B cell (primary cell): Measurements from ENCODE around the gene CCDC85A. TPM values are rescaled to one million over a fixed set of nuclear protein-coding genes. Genes with fewer than 3 reads are reported as not detected.

Experiments
- ATAC-seq: fragments of 200-7000 bp; cut with Tn5 transposase; one replicate; pipeline ENCODE4 v1.10.0; 2021; ENCODE audit warnings: low read depth, mild to moderate bottlenecking, moderate number of reproducible peaks, moderate library complexity
- CTCF ChIA-PET: fragments of 350-600 bp; sonication (Branson Sonifier 250); formaldehyde crosslinking; loops from one replicate; lab custom pipeline; 2021; ENCODE audit warnings: antibody characterized with exemption, inconsistent platforms; lab: Charles Lee
- POLR2A ChIA-PET: fragments of 350-600 bp; sonication (Branson Sonifier 250); formaldehyde crosslinking; loops from one replicate; lab custom pipeline; 2021; ENCODE audit warnings: antibody characterized with exemption; lab: Charles Lee
- DNase-seq: peaks from one replicate; pipeline ENCODE4 v3.0.0; 2013
- H2AFZ ChIP-seq: 2 replicates; pipeline ENCODE4 v1.6.1; 2012; ENCODE audit warnings: mild to moderate bottlenecking, low read depth, low read length; ENCODE audit not compliant: insufficient read depth, poor library complexity, severe bottlenecking
- H3K27ac ChIP-seq, 2 donors: 1 replicate in 1 of 2; 2 replicates in 1 of 2; pipeline ENCODE4 v1.5.1; 2012 to 2013; ENCODE audit warnings: low read length in 2 of 2, mild to moderate bottlenecking in 2 of 2, moderate library complexity in 1 of 2
- H3K27me3 ChIP-seq, 4 experiments: fragments of 200-600 bp in 1 of 4; sonication (generic) in 1 of 4; replicated peaks in 1 of 4; 1 replicate in 2 of 4; 2 replicates in 2 of 4; pipeline versions ENCODE4 v1.6.1 to v1.7.0; 2013 to 2016; ENCODE audit warnings: low read length in 3 of 4, mild to moderate bottlenecking in 2 of 4, mixed read lengths in 1 of 4, moderate library complexity in 1 of 4; ENCODE audit not compliant: insufficient read depth in 4 of 4, control insufficient read depth in 3 of 4; ENCODE audit errors: control extremely low read depth in 1 of 4
- H3K36me3 ChIP-seq, 2 experiments: replicated peaks in 1 of 2; 1 replicate in 1 of 2; 2 replicates in 1 of 2; pipeline versions ENCODE4 v1.6.1 to v1.7.1; 2013; ENCODE audit warnings: low read length in 1 of 2; ENCODE audit not compliant: insufficient read depth in 2 of 2, control insufficient read depth in 1 of 2; ENCODE audit errors: control extremely low read depth in 1 of 2, extremely low read depth in 1 of 2
- H3K4me1 ChIP-seq, 2 donors: fragments of 200-600 bp in 1 of 2; sonication (generic) in 1 of 2; 1 replicate in 1 of 2; 2 replicates in 1 of 2; pipeline versions ENCODE4 v1.5.1 to v1.6.1; 2013 to 2017; ENCODE audit warnings: low read length in 2 of 2; ENCODE audit not compliant: control insufficient read depth in 2 of 2, insufficient read depth in 2 of 2
- H3K4me2 ChIP-seq: replicated peaks from 2 replicates; pipeline ENCODE3; 2012; ENCODE audit warnings: mild to moderate bottlenecking, low read depth, low read length; ENCODE audit not compliant: poor library complexity, severe bottlenecking
- H3K4me3 ChIP-seq, 5 experiments: fragments of 200-600 bp in 1 of 5; sonication (generic) in 1 of 5; 1 replicate in 3 of 5; 2 replicates in 2 of 5; pipeline versions ENCODE4 v1.5.1 to v1.7.0; 2011 to 2016; ENCODE audit warnings: low read length in 4 of 5, mild to moderate bottlenecking in 4 of 5, low read depth in 2 of 5, control low read depth in 1 of 5, moderate library complexity in 1 of 5; ENCODE audit not compliant: insufficient read depth in 1 of 5; ENCODE audit errors: control extremely low read depth in 1 of 5, extremely low read depth in 1 of 5
- H3K79me2 ChIP-seq: fragments of 200-600 bp; sonication (generic); one replicate; pipeline ENCODE4 v1.6.0; 2016; ENCODE audit warnings: low read length; ENCODE audit not compliant: control insufficient read depth, insufficient read depth
- H3K9ac ChIP-seq: fragments of 200-600 bp; sonication (generic); 2 replicates; pipeline ENCODE4 v1.6.1; 2017; ENCODE audit warnings: mild to moderate bottlenecking, low read length, moderate library complexity
- H3K9me3 ChIP-seq, 3 donors: one replicate each; pipeline versions ENCODE4 v1.6.1 to v1.7.1; 2013; ENCODE audit warnings: low read length in 2 of 3; ENCODE audit not compliant: control insufficient read depth in 2 of 3, insufficient read depth in 1 of 3; ENCODE audit errors: control extremely low read depth in 1 of 3
- H4K20me1 ChIP-seq: 2 replicates; pipeline ENCODE4 v1.6.0; 2012; ENCODE audit warnings: mild to moderate bottlenecking, low read length; ENCODE audit not compliant: insufficient read depth, control insufficient read depth, poor library complexity, severe bottlenecking
- H3K27ac Mint-ChIP-seq: one replicate; pipeline ENCODE4 v1.8.0; 2021; ENCODE audit warnings: mixed read lengths
- H3K27me3 Mint-ChIP-seq: one replicate; pipeline ENCODE4 v1.8.0; 2021; ENCODE audit warnings: mixed read lengths
- H3K4me1 Mint-ChIP-seq: one replicate; pipeline ENCODE4 v1.8.0; 2021; ENCODE audit warnings: mixed read lengths
- H3K4me3 Mint-ChIP-seq: one replicate; pipeline ENCODE4 v1.8.0; 2021; ENCODE audit warnings: mixed read lengths
- H3K9me3 Mint-ChIP-seq: one replicate; pipeline ENCODE4 v1.8.0; 2022; ENCODE audit warnings: mixed read lengths; ENCODE audit not compliant: insufficient read depth
- EZH2 ChIP-seq: IDR thresholded peaks from 2 replicates; pipeline ENCODE4 v1.6.1; 2012; ENCODE audit warnings: borderline replicate concordance, low read depth, mild to moderate bottlenecking, moderate library complexity, low read length; ENCODE audit not compliant: insufficient read depth, poor library complexity, severe bottlenecking
- WGBS: methylation state at CpG from one replicate; pipeline ENCODE4 v1.1.5; 2013; ENCODE audit warnings: missing lambda C conversion rate; ENCODE audit not compliant: insufficient coverage; 5-methylcytosine and 5-hydroxymethylcytosine counted together
- intact Hi-C: fragments of 100-400 bp; cut with micrococcal nuclease; formaldehyde crosslinking; loops from one replicate; pipeline ENCODE4 v1.10.0; 2022
- polyA plus RNA-seq: library from polyadenylated mRNA; depleted of rRNA; stranded (reverse); fragments of >200 nt; gene quantifications from 2 replicates; pipeline ENCODE4 v1.2.3, GENCODE V29; 2012
- total RNA-seq, 2 donors: library from RNA; stranded (reverse); fragments of 120-200 nt in 1 of 2; gene quantifications; 1 replicate in 1 of 2; 2 replicates in 1 of 2; pipeline versions ENCODE4 v1.2.3 to v1.2.4, GENCODE V29; 2013 to 2022
- TF ChIP-seq, protein P1 (sequence below): fragments of 200-600 bp; IDR thresholded peaks from one replicate; pipeline ENCODE4 v1.8.0; 2022; ENCODE audit warnings: antibody characterized with exemption, mild to moderate bottlenecking

CCDC85A gene
- total and polyA plus RNA-seq, 2 donors (not counting 1 experiment from before 2014, with no cell fraction given), result 0.15 TPM; not detected in 1

DNA sequence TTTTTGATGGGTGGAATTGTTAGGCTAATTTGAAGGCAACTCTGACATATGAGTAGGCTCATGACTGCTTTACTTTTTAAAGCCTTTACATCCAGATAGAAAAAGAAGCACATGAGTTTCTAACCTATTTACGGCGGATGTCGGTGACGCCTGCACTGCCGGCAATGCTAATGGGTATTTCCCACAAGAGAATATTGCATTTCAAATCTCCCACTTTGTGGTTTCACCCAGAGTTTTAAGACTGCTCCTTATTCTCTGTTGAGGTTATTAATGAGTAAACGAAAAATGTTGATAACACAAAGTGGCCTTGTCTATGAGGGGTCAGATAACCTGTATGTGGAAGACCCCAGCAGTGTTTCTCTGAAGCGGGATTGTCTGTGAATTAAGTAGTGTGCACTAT, 14.0 kb downstream of the CCDC85A start:
- Histone ChIP-seq H3K36me3 (no peaks in the 10 kb centered on the region), H3K4me3 (no peak overlapping the region), H3K79me2 (no peaks in the 10 kb centered on the region), H4K20me1 (no peaks in the 10 kb centered on the region), H3K27me3 (no peaks in the 10 kb centered on the region), H3K4me2 (no peak overlapping the region), H3K27ac (no peak overlapping the region), H2AFZ (no peak overlapping the region), H3K9ac (no peak overlapping the region), H3K4me1 (no peaks in the 10 kb centered on the region), H3K9me3 (peaks cover 0 to 3% (median 0%) of the 10 kb centered on the region in 3 donors)
- TF ChIP-seq EZH2, result no peak
- TF ChIP-seq, protein P1, sequence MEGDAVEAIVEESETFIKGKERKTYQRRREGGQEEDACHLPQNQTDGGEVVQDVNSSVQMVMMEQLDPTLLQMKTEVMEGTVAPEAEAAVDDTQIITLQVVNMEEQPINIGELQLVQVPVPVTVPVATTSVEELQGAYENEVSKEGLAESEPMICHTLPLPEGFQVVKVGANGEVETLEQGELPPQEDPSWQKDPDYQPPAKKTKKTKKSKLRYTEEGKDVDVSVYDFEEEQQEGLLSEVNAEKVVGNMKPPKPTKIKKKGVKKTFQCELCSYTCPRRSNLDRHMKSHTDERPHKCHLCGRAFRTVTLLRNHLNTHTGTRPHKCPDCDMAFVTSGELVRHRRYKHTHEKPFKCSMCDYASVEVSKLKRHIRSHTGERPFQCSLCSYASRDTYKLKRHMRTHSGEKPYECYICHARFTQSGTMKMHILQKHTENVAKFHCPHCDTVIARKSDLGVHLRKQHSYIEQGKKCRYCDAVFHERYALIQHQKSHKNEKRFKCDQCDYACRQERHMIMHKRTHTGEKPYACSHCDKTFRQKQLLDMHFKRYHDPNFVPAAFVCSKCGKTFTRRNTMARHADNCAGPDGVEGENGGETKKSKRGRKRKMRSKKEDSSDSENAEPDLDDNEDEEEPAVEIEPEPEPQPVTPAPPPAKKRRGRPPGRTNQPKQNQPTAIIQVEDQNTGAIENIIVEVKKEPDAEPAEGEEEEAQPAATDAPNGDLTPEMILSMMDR, result no peak
- Mint-ChIP-seq H3K9me3 (no peaks in the 10 kb centered on the region), H3K4me3 (no peak overlapping the region), H3K27me3 (peaks cover 4% of the 10 kb centered on the region), H3K4me1 (no peaks in the 10 kb centered on the region), H3K27ac (no peak overlapping the region)
- no peak for DNase-seq
- intact Hi-C loops, result no loop called here
- POLR2A ChIA-PET, result no interaction called here
- 94% methylated on average over 6 of the region's 7 CpGs for WGBS
- ATAC-seq, result no peak
- CTCF ChIA-PET, result no interaction called here

DNA sequence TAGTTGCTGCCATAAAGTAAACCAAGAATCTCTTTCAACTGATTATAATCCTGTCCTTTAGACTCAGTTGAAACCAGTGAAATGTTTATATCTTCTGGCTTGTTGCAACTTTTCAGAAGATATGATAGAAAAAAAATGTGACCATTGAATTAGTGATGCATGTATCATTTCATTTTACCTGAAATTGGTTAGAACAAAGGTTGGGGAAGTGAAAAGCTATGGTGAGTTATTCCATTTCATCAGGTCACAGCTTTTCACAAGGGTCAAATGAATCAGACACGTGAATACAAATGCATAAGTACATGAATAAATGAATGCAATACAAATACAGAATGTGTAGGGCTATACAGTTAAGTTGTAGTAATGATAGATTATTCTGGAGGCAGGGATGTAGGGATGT, 15.1 kb downstream of the CCDC85A start:
- no peak overlapping the region for H3K4me3 ChIP-seq
- TF ChIP-seq, protein P1, result no peak
- TF ChIP-seq EZH2, result no peak
- no peaks in the 10 kb centered on the region for H3K79me2 ChIP-seq
- no peak overlapping the region for H3K4me2 ChIP-seq
- CTCF ChIA-PET, result interaction anchor here (0.7 kb wide), 1 partner anchor 9 kb away, joined by 3 read pairs; no protein-coding TSS in a partner anchor
- no peak for ATAC-seq
- H3K27me3 Mint-ChIP-seq, result peaks cover 2% of the 10 kb centered on the region
- no peaks in the 10 kb centered on the region for H3K9me3 ChIP-seq
- H3K4me1 ChIP-seq, result no peaks in the 10 kb centered on the region
- H3K9ac ChIP-seq, result no peak overlapping the region
- H2AFZ ChIP-seq, result no peak overlapping the region
- H4K20me1 ChIP-seq, result no peaks in the 10 kb centered on the region
- H3K36me3 ChIP-seq, result no peaks in the 10 kb centered on the region
- H3K4me3 Mint-ChIP-seq, result no peak overlapping the region
- no peaks in the 10 kb centered on the region for H3K9me3 Mint-ChIP-seq
- no peaks in the 10 kb centered on the region for H3K27me3 ChIP-seq
- H3K4me1 Mint-ChIP-seq, result no peaks in the 10 kb centered on the region
- intact Hi-C loops, result no loop called here
- H3K27ac Mint-ChIP-seq, result no peak overlapping the region
- no CpG with 5 or more reads among the region's 1 CpG for WGBS
- no peak overlapping the region for H3K27ac ChIP-seq
- DNase-seq, result no peak
- POLR2A ChIA-PET, result no interaction called here
